ENCODE measurements around the gene NBAS. TPM values are rescaled to one million over a fixed set of nuclear protein-coding genes. Genes with fewer than 3 reads are reported as not detected.

The NBAS gene
- total and polyA plus RNA-seq, 9 of the 15 experiments (the other 6 are each of a cell fraction or from before 2014, with no cell fraction given): 15.3 to 94.4 (median 69.9) TPM

GRCh38 chr2:15591692-15592463 lies 30.7 kb upstream of the NBAS start, which contains the start of gene DDX1 (continued):
- no peak for TF ChIP-seq ZNF184 (CRISPR knock-in tag; IDR thresholded peaks at IDR 0.05)
- TF ChIP-seq ZNF76 (CRISPR knock-in tag; IDR thresholded peaks at IDR 0.05; ENCODE audit: borderline replicate concordance): 0 out of 2 replicates have a peak, but pooled peaks have one; percentile 55
- TF ChIP-seq ZKSCAN3 (CRISPR knock-in tag; IDR thresholded peaks at IDR 0.05): no peak
- TF ChIP-seq CLOCK (CRISPR knock-in tag; IDR thresholded peaks at IDR 0.05; ENCODE audit: borderline replicate concordance): no peak
- no peak for TF ChIP-seq CEBPZ (IDR thresholded peaks at IDR 0.05; ENCODE audit: borderline replicate concordance, low read depth, low read length)
- peak; percentile 41 for TF ChIP-seq ZNF143 (CRISPR knock-in tag; IDR thresholded peaks at IDR 0.05)
- TF ChIP-seq NR2F6 (CRISPR knock-in tag; IDR thresholded peaks at IDR 0.05): no peak
- no peak; the same call in 1 of the 2 replicates for TF ChIP-seq ZBTB43 (CRISPR knock-in tag; IDR thresholded peaks at IDR 0.05)
- no peak; the same call in 1 of the 2 replicates for TF ChIP-seq ARID1B (IDR thresholded peaks at IDR 0.05)
- TF ChIP-seq CBX2 (IDR thresholded peaks at IDR 0.05; ENCODE audit: insufficient read depth, low read length, poor library complexity, severe bottlenecking): no peak
- TF ChIP-seq CTCF (IDR thresholded peaks at IDR 0.05 in 2 of 3, conservative IDR thresholded peaks at IDR 0.05 in 1 of 3; ENCODE audit: insufficient read depth in 2 of 3, low read depth in 1 of 3, low read length in 3 of 3): no peak; a peak in 1 of 6 replicates
- TF ChIP-seq TAL1 (IDR thresholded peaks at IDR 0.05): no peak
- peak; percentile 82; the same call in 1 of the 2 replicates for TF ChIP-seq GATAD2B (IDR thresholded peaks at IDR 0.05; ENCODE audit: borderline replicate concordance)
- TF ChIP-seq BRD4 (IDR thresholded peaks at IDR 0.05): peak; percentile 61; the same call in 1 of the 2 replicates
- peak; percentile 89 for TF ChIP-seq PHF20 (IDR thresholded peaks at IDR 0.05; ENCODE audit: partially characterized antibody)
- no peak for TF ChIP-seq E2F4 (CRISPR knock-in tag; IDR thresholded peaks at IDR 0.05; ENCODE audit: low read depth)

Data from K562 (cell line).